Measurements from ENCODE around the gene OTULIN.

The OTULIN gene

DNA sequence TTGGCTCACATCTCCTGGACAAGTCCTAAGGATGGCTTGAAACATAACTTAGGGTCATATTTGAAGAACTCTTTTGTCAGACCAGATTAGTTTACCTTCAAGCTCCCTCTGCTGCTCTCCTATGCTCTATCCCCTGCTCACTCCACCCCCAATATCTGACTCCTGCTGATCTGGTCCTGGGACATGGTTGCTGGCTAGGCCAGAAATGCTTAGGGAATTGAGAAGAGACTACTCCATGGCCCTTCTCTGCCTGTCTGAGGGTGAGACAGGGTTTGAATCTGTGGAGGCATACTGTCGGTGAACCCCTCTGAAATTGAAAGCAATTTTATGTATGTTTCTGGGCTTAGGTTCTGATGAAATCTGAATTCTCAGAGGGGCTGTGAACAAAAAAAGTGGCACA is 3.3 kb downstream of the OTULIN start:
- TF ChIP-seq MYC (IDR thresholded peaks at IDR 0.05; ENCODE audit: low read depth, low read length) (no peak), MAX (IDR thresholded peaks at IDR 0.05; ENCODE audit: low read depth, low read length) (no peak), POLR2A (IDR thresholded peaks at IDR 0.05; ENCODE audit: extremely low read depth, insufficient read length) (no peak)
- TF ChIP-seq, protein P1, sequence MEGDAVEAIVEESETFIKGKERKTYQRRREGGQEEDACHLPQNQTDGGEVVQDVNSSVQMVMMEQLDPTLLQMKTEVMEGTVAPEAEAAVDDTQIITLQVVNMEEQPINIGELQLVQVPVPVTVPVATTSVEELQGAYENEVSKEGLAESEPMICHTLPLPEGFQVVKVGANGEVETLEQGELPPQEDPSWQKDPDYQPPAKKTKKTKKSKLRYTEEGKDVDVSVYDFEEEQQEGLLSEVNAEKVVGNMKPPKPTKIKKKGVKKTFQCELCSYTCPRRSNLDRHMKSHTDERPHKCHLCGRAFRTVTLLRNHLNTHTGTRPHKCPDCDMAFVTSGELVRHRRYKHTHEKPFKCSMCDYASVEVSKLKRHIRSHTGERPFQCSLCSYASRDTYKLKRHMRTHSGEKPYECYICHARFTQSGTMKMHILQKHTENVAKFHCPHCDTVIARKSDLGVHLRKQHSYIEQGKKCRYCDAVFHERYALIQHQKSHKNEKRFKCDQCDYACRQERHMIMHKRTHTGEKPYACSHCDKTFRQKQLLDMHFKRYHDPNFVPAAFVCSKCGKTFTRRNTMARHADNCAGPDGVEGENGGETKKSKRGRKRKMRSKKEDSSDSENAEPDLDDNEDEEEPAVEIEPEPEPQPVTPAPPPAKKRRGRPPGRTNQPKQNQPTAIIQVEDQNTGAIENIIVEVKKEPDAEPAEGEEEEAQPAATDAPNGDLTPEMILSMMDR (IDR thresholded peaks at IDR 0.05; ENCODE audit: low read depth, low read length): no peak
- DNase-seq (ENCODE audit: low read depth): no peak
- H3K4me3 ChIP-seq (ENCODE audit: low read depth, low read length): no peak overlapping the region

DNA sequence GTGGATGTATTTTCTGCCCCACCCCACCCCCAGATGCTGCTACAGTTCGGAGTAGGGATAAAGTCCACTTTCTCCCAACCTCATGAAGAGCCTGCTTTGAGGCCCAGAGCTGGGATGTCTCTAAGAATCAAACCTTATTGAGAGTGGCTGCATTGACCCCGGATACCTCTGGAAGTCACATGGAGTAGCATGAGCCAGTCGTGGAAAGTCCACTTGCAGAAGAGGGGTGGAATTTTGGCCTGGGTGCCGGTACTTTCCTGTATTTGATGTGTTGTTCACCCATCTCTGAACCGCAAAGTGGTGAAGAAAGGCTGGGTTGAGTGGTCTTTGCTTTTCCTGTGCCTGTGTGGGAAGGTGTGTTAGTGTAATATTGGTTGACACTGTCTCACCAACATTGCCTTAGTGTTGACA is 3.7 kb downstream of the OTULIN start:
- DNase-seq (ENCODE audit: low read depth): no peak
- no peak for TF ChIP-seq MYC (IDR thresholded peaks at IDR 0.05; ENCODE audit: low read depth, low read length)
- no peak for TF ChIP-seq MAX (IDR thresholded peaks at IDR 0.05; ENCODE audit: low read depth, low read length)
- no peak for TF ChIP-seq POLR2A (IDR thresholded peaks at IDR 0.05; ENCODE audit: extremely low read depth, insufficient read length)
- TF ChIP-seq, protein P1 (IDR thresholded peaks at IDR 0.05; ENCODE audit: low read depth, low read length): no peak
- H3K4me3 ChIP-seq (ENCODE audit: low read depth, low read length): no peak overlapping the region

- no peak for DNase-seq (ENCODE audit: low read depth)
- no peak overlapping the region for H3K4me3 ChIP-seq (ENCODE audit: low read depth, low read length)
- no peak for TF ChIP-seq MAX (IDR thresholded peaks at IDR 0.05; ENCODE audit: low read depth, low read length)
- TF ChIP-seq POLR2A (IDR thresholded peaks at IDR 0.05; ENCODE audit: extremely low read depth, insufficient read length): no peak
- TF ChIP-seq, protein P1 (IDR thresholded peaks at IDR 0.05; ENCODE audit: low read depth, low read length): no peak
- TF ChIP-seq MYC (IDR thresholded peaks at IDR 0.05; ENCODE audit: low read depth, low read length): no peak
Observed at GRCh38 chr5:14669415-14669814, 4.9 kb downstream of the OTULIN start.

- DNase-seq (ENCODE audit: low read depth): no peak
- no peak overlapping the region for H3K4me3 ChIP-seq (ENCODE audit: low read depth, low read length)
- TF ChIP-seq MAX (IDR thresholded peaks at IDR 0.05; ENCODE audit: low read depth, low read length) (no peak), POLR2A (IDR thresholded peaks at IDR 0.05; ENCODE audit: extremely low read depth, insufficient read length) (no peak), MYC (IDR thresholded peaks at IDR 0.05; ENCODE audit: low read depth, low read length) (no peak)
- TF ChIP-seq, protein P1 (IDR thresholded peaks at IDR 0.05; ENCODE audit: low read depth, low read length): no peak
Observed at GRCh38 chr5:14669975-14670374, 5.5 kb downstream of the OTULIN start.

DNA sequence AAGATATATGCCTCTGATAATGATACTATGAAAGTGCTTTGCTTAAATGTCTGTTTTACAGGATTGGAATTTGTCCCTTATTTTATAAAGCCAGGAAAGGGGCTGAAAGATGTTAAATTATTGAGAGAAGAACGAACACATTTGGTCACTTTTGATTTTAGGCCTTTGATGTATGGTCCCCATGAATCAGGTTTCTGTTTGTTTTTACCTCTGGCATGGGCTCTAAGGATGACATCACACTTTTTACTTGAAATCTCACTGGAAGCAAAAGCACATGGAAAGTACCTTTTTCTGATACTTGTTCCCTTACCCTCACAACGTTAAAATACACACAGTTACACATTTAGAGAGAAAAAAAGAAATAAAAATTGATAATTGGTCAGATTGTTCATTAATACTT is 6.9 kb downstream of the OTULIN start:
- no peak for TF ChIP-seq MAX (IDR thresholded peaks at IDR 0.05; ENCODE audit: low read depth, low read length)
- TF ChIP-seq, protein P1 (IDR thresholded peaks at IDR 0.05; ENCODE audit: low read depth, low read length): no peak
- no peak for TF ChIP-seq POLR2A (IDR thresholded peaks at IDR 0.05; ENCODE audit: extremely low read depth, insufficient read length)
- DNase-seq (ENCODE audit: low read depth): no peak
- H3K4me3 ChIP-seq (ENCODE audit: low read depth, low read length): no peak overlapping the region

DNA sequence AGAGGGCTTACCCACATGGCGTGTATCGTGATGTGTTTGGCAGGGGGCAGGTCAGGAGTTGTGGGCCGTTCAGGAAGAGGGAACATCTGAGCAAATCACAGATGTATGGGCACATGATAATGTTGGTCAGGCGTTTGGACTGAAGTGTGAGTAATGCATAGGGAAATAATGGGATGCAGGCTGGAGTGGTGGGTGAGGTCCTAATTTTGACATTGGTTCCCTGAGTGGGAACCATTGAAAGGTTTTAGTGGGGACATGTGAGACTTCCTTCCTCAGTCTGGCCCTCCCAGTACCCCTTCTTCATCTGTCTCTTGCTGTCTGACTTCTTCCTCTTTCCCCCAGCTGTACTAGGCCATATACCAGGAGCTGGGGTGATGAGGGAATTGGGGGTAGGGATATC is 7.6 kb downstream of the OTULIN start:
- peak; percentile 21 for DNase-seq (ENCODE audit: low read depth)
- no peak for TF ChIP-seq MAX (IDR thresholded peaks at IDR 0.05; ENCODE audit: low read depth, low read length)
- no peak for TF ChIP-seq MYC (IDR thresholded peaks at IDR 0.05; ENCODE audit: low read depth, low read length)
- TF ChIP-seq POLR2A (IDR thresholded peaks at IDR 0.05; ENCODE audit: extremely low read depth, insufficient read length): no peak
- TF ChIP-seq, protein P1 (IDR thresholded peaks at IDR 0.05; ENCODE audit: low read depth, low read length): no peak
- H3K4me3 ChIP-seq (ENCODE audit: low read depth, low read length): no peak overlapping the region
